GM23338 (cell line): ENCODE results near the gene IQSEC3.
"Not testable (repeated sequence)": the region's sequence is repeated elsewhere in the genome, so short reads cannot be mapped to it uniquely, and the experiment has no call there.

Experiments
- EZH2 ChIP-seq: fragments of 200-600 bp; sonication (generic); IDR thresholded peaks from one replicate; pipeline ENCODE4 v1.8.0; 2017; ENCODE audit warnings: antibody characterized with exemption, mild to moderate bottlenecking, low read depth; ENCODE audit not compliant: unreplicated experiment
- EZH2phosphoT487 ChIP-seq: fragments of 200-600 bp; sonication (generic); IDR thresholded peaks from one replicate; pipeline ENCODE4 v1.8.1; 2018; ENCODE audit warnings: antibody characterized with exemption; ENCODE audit not compliant: unreplicated experiment
- NANOG ChIP-seq: IDR thresholded peaks from 2 replicates; pipeline ENCODE4 v1.6.1; 2016; ENCODE audit warnings: antibody characterized with exemption, borderline replicate concordance
- TF ChIP-seq, protein P1 (sequence below), 2 experiments: fragments of 200-600 bp in 1 of 2; sonication (generic) in 1 of 2; conservative IDR thresholded peaks; 2 replicates each; pipeline versions ENCODE4 v1.5.1 to v1.6.1; 2016 to 2017; ENCODE audit warnings: antibody characterized with exemption in 2 of 2, low read depth in 2 of 2, mild to moderate bottlenecking in 2 of 2, moderate library complexity in 1 of 2

DNA sequence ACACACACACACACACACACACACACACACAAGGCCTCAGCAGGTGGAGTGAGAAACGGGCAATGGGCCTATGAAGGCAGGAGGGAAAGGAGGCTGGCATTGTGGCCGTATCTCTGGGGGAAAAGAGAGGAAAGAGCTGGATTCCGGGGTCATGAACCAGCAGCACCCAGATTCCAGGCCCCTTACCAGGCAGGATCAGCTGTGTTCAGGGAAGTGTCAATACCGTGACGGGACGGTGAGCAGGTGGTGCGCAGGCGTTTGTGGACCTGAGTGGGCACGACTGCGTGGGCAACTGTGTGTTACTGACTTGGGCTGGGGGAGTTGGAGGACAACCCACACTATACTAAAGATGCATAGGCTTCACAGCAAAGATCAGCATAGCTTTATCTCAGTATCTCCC is 9.5 kb downstream of the IQSEC3 start:
- TF ChIP-seq, protein P1, sequence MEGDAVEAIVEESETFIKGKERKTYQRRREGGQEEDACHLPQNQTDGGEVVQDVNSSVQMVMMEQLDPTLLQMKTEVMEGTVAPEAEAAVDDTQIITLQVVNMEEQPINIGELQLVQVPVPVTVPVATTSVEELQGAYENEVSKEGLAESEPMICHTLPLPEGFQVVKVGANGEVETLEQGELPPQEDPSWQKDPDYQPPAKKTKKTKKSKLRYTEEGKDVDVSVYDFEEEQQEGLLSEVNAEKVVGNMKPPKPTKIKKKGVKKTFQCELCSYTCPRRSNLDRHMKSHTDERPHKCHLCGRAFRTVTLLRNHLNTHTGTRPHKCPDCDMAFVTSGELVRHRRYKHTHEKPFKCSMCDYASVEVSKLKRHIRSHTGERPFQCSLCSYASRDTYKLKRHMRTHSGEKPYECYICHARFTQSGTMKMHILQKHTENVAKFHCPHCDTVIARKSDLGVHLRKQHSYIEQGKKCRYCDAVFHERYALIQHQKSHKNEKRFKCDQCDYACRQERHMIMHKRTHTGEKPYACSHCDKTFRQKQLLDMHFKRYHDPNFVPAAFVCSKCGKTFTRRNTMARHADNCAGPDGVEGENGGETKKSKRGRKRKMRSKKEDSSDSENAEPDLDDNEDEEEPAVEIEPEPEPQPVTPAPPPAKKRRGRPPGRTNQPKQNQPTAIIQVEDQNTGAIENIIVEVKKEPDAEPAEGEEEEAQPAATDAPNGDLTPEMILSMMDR (conservative IDR thresholded peaks at IDR 0.05; ENCODE audit: low read depth in 2 of 2), result not testable (repeated sequence)
- not testable (repeated sequence) for TF ChIP-seq EZH2phosphoT487, EZH2, NANOG
